Measurements from ENCODE around the gene APLN.
A peak's percentile ranks its signal among the peaks of the same experiment; 100 is the strongest.

APLN gene

GRCh38 chrX:129654652-129655546 lies at the start of gene APLN:
Gene APLN (minus strand): TSS chrX:129654956. CDS start chrX:129654630, 326 bp downstream.
- no peak for DNase-seq (ENCODE audit: low spot score)

GRCh38 chrX:129704491-129704890 lies 49.7 kb upstream of the APLN start:
- no peak for DNase-seq (ENCODE audit: low spot score)

GRCh38 chrX:129701624-129702069 lies 46.9 kb upstream of the APLN start:
- no peak for DNase-seq (ENCODE audit: low spot score)

- DNase-seq (ENCODE audit: low spot score): no peak
These were observed 45.8 kb upstream of the APLN start for GRCh38 chrX:129700536-129700935.

GRCh38 chrX:129698150-129698549 lies 43.4 kb upstream of the APLN start:
- DNase-seq (ENCODE audit: low spot score): no peak

- DNase-seq (ENCODE audit: low spot score): no peak
These were observed 42.6 kb upstream of the APLN start for GRCh38 chrX:129697204-129697829.

- DNase-seq (ENCODE audit: low spot score): no peak
These were observed 41.9 kb upstream of the APLN start for GRCh38 chrX:129696463-129697155.

- DNase-seq (ENCODE audit: low spot score): no peak
These were observed 41.2 kb upstream of the APLN start for GRCh38 chrX:129695937-129696336.

- DNase-seq (ENCODE audit: low spot score): no peak
These were observed 40.8 kb upstream of the APLN start for GRCh38 chrX:129695535-129695934.

GRCh38 chrX:129694805-129695204 lies 40.0 kb upstream of the APLN start:
- DNase-seq (ENCODE audit: low spot score): no peak

- no peak for DNase-seq (ENCODE audit: low spot score)
These were observed 38.6 kb upstream of the APLN start for GRCh38 chrX:129693354-129693753.

GRCh38 chrX:129690435-129690834 lies 35.7 kb upstream of the APLN start:
- no peak for DNase-seq (ENCODE audit: low spot score)

- DNase-seq (ENCODE audit: low spot score): no peak
These were observed 35.0 kb upstream of the APLN start for GRCh38 chrX:129689796-129690195.

GRCh38 chrX:129688097-129688496 lies 33.3 kb upstream of the APLN start:
- DNase-seq (ENCODE audit: low spot score): no peak

GRCh38 chrX:129686422-129686948 lies 31.7 kb upstream of the APLN start:
- DNase-seq (ENCODE audit: low spot score): no peak

- no peak for DNase-seq (ENCODE audit: low spot score)
These were observed 28.2 kb upstream of the APLN start for GRCh38 chrX:129682979-129683378.

GRCh38 chrX:129679901-129680300 lies 25.1 kb upstream of the APLN start:
- no peak for DNase-seq (ENCODE audit: low spot score)

GRCh38 chrX:129678614-129679195 lies 23.9 kb upstream of the APLN start:
- no peak for DNase-seq (ENCODE audit: low spot score)

GRCh38 chrX:129667412-129667811 lies 12.7 kb upstream of the APLN start:
- no peak for DNase-seq (ENCODE audit: low spot score)

- DNase-seq (ENCODE audit: low spot score): peak; percentile 58
These were observed 11.3 kb upstream of the APLN start for GRCh38 chrX:129665916-129666644.

- peak; percentile 61 for DNase-seq (ENCODE audit: low spot score)
These were observed 8.4 kb upstream of the APLN start for GRCh38 chrX:129663171-129663570.
